Activated T-helper 9 cell treated with anti-CD3 and anti-CD28 coated beads, Interleukin-2, amount 50 U/mL, for 16 hours (primary cell): ENCODE data around the gene PEDS1.
"Not testable (repeated sequence)": the region's sequence is repeated elsewhere in the genome, so short reads cannot be mapped to it uniquely, and the experiment has no call there.

Experiments
- DNase-seq: peaks from one replicate; pipeline ENCODE4 v3.0.0-alpha.2; 2020; ENCODE audit warnings: low read depth

PEDS1 gene

DNA sequence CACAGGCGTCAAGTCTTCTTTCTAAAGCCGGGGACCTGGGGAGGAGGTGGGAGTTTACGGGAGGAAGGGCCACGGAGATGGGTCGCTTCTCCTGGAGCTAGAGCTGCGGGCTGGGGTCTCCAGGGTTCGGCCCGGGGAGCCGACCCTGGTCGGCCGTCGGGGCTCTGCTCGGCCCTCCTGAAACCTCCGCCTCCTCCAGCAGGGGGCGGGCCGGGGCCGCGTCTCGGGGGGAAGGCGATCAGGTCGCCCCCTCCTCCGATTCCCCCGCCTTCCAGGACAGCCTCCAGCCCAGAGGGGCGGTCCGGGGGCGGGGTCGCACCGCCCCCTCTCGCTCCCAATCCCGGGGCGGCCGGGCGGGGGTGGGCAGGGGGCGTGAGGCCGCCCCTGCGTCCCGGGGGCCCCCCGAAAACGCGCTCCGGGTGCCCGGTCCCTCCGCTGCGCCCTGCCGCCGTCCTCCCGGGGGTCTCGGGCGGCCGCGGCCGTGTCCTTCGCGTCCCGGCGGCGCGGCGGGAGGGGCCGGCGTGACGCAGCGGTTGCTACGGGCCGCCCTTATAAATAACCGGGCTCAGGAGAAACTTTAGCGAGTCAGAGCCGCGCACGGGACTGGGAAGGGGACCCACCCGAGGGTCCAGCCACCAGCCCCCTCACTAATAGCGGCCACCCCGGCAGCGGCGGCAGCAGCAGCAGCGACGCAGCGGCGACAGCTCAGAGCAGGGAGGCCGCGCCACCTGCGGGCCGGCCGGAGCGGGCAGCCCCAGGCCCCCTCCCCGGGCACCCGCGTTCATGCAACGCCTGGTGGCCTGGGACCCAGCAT lies 36.9 kb upstream of the PEDS1 start, which contains the start of gene CEBPB:
Gene CEBPB, plus strand, starts transcription at position 580 of the 814 bp plus-strand sequence. Its CDS starts 204 bp downstream, at position 784.
- peak; percentile 78 for DNase-seq

DNA sequence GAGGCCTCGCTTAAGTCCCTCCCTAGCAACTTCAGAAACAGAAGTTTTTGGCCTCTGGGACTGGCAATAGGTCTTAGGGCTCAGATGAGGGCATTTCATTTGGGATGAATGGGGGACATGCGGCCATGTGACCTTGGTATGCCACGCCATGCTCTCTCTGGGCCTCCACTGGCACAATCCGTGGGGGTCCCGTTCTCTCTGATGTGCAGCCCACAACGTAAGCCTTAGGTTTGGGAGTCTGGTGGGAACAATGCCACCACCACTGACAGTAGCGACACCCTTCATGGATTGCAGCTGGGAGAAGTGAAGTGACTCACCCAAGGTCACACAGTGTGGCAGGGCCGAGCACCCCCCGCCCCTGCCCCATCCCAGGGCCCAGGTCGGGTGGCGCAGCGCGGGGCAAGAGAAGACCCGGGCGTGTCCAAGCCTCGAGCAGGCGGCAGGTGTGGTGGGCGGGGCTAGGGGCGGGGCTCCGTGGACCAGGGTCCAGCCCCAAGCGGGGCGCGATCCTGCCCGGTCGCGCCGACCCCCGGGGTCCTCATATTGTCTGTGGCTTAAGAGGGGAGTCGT lies 36.2 kb upstream of the PEDS1 start:
- DNase-seq, result peak; percentile 28

DNA sequence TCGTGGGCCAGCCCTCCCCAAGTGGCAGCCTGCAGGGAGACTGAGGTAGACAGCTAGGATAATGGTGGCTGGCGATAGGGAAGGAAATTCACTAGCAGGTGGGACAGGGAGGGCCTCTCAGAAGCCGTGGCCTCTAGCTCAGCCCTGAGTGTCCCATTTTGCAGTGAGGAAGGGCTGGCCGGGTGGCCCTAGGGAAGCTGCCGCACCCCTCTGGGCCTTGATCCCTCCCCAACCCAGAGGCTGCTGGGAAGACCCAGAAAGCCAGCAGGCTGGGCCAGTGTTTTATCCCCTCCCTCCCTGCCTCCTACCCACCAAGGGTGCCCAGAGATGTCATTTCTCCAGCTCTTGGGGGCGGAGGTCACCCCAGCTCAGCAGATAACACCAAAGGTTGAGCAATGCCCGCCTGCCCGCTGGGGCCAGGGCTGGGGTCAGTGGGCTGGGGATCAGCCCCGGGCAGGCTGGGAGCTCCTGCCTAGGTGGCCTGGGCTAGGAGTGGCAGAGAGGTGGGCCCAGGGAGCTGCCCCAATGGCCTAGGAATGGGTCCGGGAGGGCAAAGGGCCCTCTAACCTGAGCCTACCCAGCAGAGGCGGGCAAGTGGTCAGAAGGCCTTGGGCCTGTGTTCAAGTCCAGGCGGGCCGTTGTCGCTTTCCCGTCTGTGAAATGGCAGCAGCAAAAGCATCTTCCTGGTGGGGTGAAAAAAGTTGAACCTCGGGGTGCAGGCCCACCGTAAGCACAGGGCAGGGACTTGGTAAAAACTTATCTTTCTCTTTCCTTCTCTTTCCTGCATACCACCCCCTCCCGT lies 35.6 kb upstream of the PEDS1 start:
- DNase-seq, result no peak

DNA sequence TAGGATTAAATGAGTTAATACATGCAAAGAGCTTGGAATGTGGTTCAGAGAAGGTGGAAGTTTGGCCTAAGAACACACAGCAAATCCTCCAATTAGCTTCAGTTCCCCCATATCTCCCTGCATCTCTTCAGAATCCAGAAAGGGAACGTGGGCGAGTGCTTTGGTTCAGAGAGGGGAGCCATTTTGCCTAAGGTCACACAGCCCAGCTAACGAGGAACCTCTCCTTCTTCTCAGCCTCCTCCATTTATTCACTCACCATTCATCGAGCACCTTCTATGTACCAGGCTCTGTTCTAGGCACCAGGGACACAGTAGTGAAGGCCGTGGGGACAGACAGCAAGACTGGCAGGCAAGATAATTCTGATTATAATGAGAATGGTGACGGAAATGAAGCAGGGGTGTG lies 34.8 kb upstream of the PEDS1 start:
- no peak for DNase-seq

DNA sequence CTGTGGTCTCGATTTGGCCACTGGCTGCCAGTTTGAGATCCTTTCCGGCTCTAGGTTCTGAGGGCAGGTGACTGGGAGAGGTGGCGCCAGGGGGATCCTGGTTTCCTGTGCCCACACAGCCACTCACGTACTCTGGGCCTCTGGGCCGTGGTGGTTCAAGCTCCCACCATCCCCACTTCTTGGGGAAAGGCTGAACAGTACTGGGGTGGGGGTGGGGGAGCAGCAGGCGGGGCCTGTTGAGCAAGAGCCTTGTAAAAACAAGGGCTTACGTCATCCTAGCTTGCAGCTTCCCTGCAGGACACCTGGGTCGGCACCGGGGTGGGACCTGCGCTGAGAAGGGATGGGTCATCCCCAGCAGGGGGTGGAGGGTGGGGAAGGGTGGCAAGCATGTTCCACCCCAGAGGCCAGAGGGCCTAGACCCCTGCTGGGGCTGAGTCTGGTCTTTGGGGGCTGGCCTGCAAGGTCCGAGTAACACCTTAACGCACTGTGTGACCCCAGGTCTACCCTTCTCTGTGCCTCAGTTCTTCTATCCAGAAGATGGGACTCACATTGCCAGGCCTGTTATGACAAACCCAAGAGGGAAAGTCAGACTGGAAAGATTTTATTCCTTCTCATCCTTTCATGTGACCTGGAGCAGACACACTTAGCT lies 34.0 kb upstream of the PEDS1 start:
- DNase-seq, result no peak

DNA sequence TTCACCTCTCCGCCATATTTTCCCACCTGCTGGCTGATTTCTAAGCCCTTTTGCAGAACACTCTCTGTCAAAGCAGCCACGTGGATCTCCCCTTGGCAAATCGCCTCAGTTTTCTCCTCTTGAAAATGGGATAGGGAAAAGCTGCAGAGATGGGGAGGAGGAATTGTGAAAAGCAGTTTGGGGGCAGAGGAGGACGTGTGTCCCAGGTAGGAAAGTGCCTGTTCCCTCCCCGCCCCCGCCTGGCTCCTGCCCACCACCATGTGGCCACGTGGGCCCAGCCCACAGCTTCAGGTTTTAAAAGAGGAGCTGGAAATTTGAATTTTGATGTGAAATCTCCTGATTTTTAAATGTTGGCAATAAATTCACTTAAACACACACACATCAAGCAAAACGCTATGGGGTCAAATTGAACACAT lies 33.5 kb upstream of the PEDS1 start:
- DNase-seq, result no peak

DNA sequence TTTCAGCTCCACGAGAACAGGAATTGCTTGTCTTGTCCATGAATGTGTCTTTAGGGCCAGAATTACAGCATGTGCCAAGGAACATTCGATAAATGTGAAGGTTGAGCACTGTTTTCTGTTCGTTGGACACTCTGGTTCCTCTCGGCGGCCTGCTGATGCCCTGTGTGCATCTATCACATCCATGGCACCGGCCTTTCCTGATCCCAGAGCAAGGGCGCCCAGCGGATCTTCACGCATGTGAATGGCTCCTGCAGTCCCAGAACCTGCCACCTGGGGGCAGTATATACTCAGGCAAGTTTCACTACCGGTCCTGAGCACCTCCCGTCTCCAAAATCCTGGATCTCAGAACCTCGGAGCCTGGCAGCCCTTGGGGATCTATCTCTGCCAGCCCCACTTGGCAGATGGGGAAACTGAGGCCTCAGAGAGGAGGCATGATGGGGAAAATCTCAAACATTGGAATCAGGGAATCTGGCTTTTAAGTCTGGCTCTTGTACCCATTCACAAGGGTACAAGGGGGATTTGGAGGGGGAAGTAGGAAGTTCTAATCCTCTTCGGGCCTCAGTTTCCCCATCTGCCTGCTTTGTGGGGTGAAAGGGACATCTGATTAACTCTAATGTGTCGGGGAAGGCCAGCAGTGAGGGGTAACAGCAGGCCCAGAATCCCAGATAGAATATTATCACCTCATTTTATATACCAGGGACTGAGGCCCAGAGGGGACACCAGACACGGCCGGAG lies 32.8 kb upstream of the PEDS1 start:
- peak; percentile 81 for DNase-seq

DNA sequence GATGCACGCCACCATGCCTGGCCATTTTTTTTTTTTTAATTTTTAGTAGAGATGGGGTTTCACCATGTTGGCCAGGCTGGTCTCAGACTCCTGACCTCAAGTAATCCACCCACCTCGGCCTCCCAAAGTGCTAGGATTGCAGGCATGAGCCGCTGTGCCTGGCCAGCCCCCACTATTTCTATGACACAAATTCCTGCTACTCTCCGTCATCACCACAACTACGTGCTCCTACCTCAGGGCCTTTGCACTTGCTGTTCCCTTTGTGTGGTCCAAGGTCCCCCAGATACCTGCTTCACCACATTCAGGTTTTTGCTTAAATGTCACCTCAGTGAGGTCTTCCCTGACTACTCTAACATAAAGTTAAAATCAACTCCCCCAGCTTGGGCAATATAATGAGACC lies 31.9 kb upstream of the PEDS1 start:
- no peak for DNase-seq

DNA sequence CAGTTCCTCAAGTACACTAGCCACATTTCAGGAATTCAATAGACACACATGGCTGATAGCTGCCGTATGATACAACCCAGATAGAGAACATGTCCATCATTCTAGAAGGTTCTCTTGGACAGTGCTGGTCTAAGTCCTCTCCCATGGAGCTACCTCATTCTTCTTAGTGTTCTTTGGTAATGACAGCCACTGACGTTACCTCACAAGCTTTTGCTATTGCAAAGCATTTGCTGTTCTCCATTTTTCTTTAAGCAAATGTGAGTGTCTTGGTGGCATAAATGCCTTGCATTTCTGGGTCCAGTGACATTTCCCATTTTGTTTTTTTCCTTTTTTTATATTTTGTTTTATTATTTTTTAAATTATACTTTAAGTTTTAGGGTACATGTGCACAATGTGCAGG lies 28.8 kb upstream of the PEDS1 start:
- no peak for DNase-seq

DNA sequence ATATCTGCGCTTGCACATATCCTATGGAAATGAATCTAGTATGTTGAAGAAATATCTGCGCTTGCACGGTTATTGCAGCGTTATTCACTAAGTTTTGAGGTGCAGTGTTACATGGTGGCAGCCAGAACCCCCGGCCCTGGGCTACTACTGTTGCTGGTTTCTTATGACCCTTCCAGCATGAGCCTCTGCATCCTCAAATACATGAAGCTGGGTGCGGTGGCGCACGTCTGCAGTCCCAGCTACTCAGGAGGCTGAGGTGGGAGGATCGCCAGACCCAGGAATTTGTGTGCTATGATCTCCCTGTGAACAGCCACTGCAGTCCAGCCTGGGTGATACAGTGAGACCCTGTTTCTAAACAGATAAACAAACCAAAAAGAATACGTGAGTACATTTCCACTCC lies 27.8 kb upstream of the PEDS1 start:
- DNase-seq, result no peak

DNA sequence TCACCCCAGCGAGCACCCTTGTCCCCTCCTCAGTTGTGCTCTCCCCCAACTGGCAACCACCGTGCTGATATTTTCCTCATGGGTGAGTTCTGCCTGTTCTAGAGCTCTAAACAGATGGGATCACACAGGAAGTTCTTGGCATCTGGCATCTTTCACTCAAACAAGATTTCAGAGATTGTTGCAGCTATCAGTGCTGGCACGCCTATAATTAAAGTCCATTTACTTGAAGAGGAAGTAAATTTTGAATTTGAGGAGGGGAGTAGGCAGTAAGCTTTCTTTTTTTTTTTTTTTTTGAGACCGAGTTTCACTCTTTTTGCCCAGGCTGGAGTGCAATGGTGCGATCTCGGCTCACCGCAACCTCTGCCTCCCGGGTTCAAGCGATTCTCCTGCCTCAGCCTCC lies 25.1 kb upstream of the PEDS1 start:
- DNase-seq, result not testable (repeated sequence)

DNA sequence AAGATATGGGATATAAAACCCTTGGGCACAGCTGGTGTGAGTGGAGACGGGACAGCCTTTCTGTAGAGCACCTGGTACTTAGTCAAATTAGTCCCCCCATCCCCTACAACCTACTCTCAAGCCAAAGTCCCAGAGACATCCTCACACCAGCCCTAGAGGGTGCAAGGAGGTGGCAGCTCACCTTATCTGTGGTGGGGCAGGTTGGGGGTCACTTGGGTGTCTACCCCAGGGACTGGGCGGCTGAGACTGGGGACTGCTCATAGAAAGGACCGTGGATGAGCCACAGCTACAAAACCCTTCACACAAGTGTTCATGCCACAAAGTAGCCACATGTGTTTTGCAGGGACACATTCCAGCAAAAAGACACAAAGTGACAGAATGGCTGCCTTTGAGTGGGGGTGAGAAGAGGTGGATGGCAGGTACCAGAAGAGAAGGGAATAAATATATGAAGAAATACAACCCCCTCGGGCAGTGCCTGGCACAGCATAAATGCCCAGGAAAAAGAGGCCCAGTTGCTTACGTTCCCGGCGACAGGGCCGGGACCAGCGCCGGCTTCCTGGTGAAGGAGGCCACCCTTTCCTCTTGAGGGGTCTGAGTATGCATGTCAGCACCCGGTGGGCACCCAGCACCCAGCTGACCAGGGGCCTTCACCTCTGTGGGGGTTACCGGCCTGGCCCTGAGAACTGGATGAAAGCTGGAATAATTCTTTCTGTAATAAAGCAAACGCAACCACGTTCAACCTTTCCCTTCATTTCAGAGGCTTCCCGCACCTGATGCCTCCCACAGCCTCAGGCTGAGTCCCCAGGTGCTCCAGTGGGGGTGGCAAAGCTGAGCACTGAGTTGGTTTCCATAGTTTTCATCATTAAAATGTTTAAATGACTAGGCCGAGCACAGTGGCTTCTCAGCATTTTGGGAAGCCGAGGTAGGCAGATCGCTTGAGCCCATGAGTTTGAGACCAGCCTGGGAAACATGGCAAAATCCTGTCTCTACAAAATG lies 22.7 kb upstream of the PEDS1 start:
- DNase-seq, result no peak

DNA sequence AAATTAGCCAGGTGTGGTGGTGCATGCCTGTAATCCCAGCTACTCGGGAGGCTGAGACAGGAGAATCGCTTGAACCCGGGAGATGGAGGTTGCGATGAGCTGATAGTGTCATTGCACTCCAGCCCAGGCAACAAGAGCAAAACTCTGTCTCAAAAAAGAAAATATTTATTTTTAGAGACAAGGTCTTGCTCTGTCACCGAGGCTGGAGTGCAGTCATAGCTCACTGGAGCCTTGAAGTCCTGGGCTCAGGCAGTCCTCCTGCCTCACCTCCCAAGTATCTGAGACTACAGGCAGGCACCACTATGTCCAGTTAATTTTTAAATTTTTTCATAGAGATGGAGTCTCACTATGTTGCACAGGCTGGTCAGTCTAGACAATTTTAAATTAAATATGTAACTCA lies 20.9 kb upstream of the PEDS1 start:
- DNase-seq, result no peak

DNA sequence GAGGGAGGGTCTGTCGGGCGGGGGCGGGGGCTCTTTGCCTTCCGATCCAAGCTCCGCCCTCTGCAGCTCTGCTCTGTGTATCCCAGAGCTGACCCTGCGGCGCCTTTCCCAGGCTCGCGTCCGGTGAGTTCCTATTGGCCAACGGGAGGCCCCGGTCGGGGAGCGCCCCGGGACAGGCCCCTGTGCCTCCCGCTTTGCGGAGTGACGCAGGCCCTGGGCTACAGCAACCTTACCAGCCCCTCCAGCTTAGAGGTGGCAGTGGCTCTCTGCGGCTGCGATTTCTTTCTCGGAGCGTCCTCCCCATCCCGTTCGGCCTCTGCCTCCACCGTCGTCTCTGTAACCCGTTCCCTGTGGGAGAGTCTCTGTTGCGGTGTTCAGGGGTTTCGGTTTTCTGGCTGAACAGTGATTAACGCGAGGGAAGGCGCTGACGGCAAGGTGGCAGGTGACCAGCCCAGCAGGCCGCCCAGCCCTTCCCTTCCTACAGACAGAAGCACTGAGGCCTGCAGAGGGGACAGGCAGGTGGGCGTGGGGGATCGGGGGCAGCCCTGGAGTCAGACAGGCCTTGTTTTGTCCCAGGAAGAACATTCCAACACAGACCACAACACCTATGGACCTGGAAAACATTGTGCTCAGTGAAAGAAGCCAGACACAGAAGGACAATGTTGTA lies 19.0 kb upstream of the PEDS1 start:
- DNase-seq, result no peak

DNA sequence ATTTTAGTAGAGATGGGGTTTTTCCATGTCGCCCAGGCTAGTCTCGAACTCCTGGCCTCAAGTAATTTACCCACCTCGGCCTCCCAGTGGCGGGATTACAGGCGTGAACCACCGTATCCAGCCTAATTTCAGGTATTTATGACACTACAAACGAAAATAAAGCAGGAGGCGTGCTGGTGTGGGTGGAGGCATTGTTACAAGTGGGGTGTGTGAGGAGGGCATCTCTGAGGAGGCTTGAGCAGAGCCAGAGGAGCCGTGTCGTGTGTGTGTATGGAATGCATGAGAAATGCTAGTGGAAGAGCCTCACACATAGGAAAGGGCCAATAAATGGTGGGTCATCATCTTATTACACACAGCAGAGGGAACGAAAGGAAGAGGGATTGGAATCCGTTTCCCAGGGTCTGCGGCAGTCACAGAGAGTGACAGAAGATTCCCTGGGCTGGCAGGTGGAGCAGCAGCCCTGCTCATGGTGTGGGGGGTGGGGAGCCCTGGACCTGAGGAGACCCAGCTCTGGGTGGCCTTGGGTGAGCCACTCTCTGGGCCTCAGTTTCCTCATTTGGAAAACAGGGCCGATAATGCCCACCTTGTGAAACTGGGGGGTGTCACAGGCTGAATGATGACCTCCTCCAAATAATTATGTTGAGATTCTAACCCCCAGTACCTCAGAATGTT lies 17.2 kb upstream of the PEDS1 start:
- no peak for DNase-seq

DNA sequence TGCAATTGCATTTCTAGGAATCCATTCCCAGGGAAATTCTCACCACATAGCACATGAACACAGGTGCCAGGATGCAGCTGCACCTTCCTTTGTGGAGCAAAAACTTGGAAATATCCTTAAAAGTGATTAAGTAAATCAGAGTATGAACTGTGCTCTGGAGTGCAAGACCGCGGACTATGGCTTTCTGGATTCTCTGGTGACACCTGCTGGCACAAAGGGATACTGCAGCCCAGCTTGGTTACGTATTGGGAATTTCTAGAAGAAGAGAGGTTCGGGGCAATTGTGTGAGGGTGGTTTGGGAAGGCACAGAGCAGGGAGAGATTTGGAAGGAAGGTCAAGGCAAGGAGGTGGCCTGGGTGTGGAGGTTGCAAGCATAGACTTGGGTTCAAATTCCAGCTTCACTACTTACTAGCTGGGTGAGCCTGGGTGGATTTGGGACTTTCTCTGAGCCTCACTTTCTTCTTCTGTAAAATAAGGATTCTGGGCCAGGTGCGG lies 15.9 kb upstream of the PEDS1 start:
- DNase-seq, result peak; percentile 66

DNA sequence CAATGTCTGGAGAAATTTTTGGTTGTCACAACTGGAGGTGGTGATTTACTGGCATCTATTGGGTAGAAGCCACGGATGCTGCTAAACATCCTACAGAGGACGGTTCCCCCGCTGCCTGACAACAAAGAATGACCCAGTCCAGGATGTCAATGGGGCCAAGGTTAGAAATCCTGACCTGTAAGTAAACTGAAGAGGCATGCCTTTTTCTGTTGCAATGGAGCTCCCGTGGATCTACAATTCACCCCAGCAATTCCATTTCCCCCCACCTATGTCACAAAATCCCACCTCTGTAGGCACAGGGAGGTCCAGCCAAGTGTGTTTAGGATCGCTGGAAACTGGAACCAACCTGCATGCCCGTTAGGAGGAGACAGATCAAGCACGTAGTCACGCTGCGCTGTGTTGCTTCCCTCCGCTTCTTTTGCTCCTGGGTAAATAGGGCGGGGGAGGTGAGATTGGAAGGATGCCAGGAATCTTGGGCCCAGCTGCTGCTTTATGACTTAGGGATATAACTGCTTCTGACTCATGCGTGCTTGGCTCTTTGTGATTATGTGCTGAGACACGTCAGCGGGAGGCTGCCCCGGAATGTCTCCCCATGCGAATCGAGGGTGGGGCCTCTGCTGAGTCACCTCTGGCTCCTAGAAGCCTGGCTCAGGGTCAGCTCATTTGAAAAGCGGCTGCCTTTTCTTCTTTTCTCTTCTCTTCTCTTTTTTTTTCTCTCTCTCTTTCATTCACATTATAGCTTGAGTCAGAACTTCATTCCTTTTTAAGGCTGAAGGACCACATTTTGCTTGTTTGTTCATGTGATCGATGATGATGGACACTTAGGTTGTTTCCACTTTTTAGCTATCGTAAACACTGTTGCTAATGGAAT lies 12.4 kb upstream of the PEDS1 start:
- DNase-seq, result peak; percentile 75
